Glomerular endothelial cell (primary cell): ENCODE measurements around the gene FAM240A. TPM values are rescaled to one million over a fixed set of nuclear protein-coding genes. Genes with fewer than 3 reads are reported as not detected.

Experiments
- DNase-seq: peaks from one replicate; pipeline ENCODE4 v3.0.0-alpha.2; 2011; ENCODE audit warnings: low read depth, low spot score; ENCODE audit errors: extremely low read depth
- total RNA-seq: library from RNA; depleted of rRNA; stranded (reverse); fragments of >200 nt; gene quantifications from 2 replicates; pipeline ENCODE4 v1.2.3, GENCODE V29; 2015

FAM240A gene
- total RNA-seq, 1 donor from 2014 or later, result not detected

- DNase-seq, result no peak
These were observed 7.8 kb downstream of the FAM240A start for GRCh38 chr3:46619845-46620778.

GRCh38 chr3:46624533-46624932 lies 12.2 kb downstream of the FAM240A start:
- DNase-seq, result no peak

GRCh38 chr3:46624975-46625490 lies 12.7 kb downstream of the FAM240A start:
- no peak for DNase-seq

GRCh38 chr3:46626039-46626438 lies 13.7 kb downstream of the FAM240A start:
- no peak for DNase-seq

GRCh38 chr3:46627078-46627477 lies 14.8 kb downstream of the FAM240A start:
- DNase-seq, result no peak

- no peak for DNase-seq
These were observed 16.6 kb downstream of the FAM240A start for GRCh38 chr3:46628901-46629369.

GRCh38 chr3:46629551-46630517 lies 17.5 kb downstream of the FAM240A start:
- DNase-seq, result peak; percentile 5

GRCh38 chr3:46632792-46633191 lies 20.5 kb downstream of the FAM240A start:
- DNase-seq, result no peak

GRCh38 chr3:46634856-46635255 lies 22.5 kb downstream of the FAM240A start:
- no peak for DNase-seq

GRCh38 chr3:46639221-46639620 lies 26.9 kb downstream of the FAM240A start:
- DNase-seq, result no peak

- DNase-seq, result no peak
These were observed 28.6 kb downstream of the FAM240A start for GRCh38 chr3:46640927-46641326.

- no peak for DNase-seq
These were observed 30.6 kb downstream of the FAM240A start for GRCh38 chr3:46642971-46643370.

- no peak for DNase-seq
These were observed 31.4 kb downstream of the FAM240A start for GRCh38 chr3:46643701-46644100.

- no peak for DNase-seq
These were observed 34.4 kb downstream of the FAM240A start for GRCh38 chr3:46646700-46647099.

GRCh38 chr3:46648096-46648495 lies 35.8 kb downstream of the FAM240A start:
- no peak for DNase-seq

GRCh38 chr3:46649436-46649835 lies 37.1 kb downstream of the FAM240A start:
- no peak for DNase-seq

GRCh38 chr3:46651084-46651483 lies 38.8 kb downstream of the FAM240A start:
- no peak for DNase-seq

GRCh38 chr3:46655271-46655670 lies 42.9 kb downstream of the FAM240A start:
- DNase-seq, result no peak

- no peak for DNase-seq
These were observed 44.6 kb downstream of the FAM240A start for GRCh38 chr3:46656778-46657556.

- no peak for DNase-seq
These were observed 47.0 kb downstream of the FAM240A start for GRCh38 chr3:46659285-46659684.
